PC-3 (cell line): ENCODE results near the gene PROSER3. TPM values are rescaled to one million over a fixed set of nuclear protein-coding genes. Genes with fewer than 3 reads are reported as not detected.

Experiments
- ATAC-seq: fragments of 200-7000 bp; cut with Tn5 transposase; 2 replicates; pipeline ENCODE4 v1.9.1; 2020; ENCODE audit warnings: mild to moderate bottlenecking, moderate library complexity
- BruUV-seq: library from RNA; stranded (reverse); fragments of 400-500 nt; replicated peaks from 2 replicates; lab custom pipeline; 2021; lab: Mats Ljungman, UMichigan
- CTCF ChIA-PET: fragments of 300-600 bp; sonication (Branson Sonifier 250); formaldehyde crosslinking; loops from one replicate; lab custom pipeline; 2022; ENCODE audit warnings: antibody characterized with exemption; lab: Charles Lee
- POLR2A ChIA-PET: fragments of 300-600 bp; sonication (Branson Sonifier 250); formaldehyde crosslinking; loops from one replicate; lab custom pipeline; 2022; ENCODE audit warnings: antibody characterized with exemption; ENCODE audit not compliant: unreplicated experiment; lab: Charles Lee
- DNase-seq: peaks from one replicate; pipeline ENCODE4 v3.0.0-alpha.2; 2015
- H2AFZ ChIP-seq: fragments of 300-600 bp; sonication (generic); 2 replicates; pipeline ENCODE4 v1.6.0; 2016; ENCODE audit warnings: antibody characterized with exemption, low read length
- H3F3A ChIP-seq: fragments of 300-600 bp; sonication (generic); one replicate; pipeline ENCODE4 v1.6.0; 2017; ENCODE audit warnings: antibody characterized with exemption, low read length, control low read depth, mild to moderate bottlenecking; ENCODE audit not compliant: unreplicated experiment
- H3K27ac ChIP-seq: fragments of 300-600 bp; sonication (generic); 2 replicates; pipeline ENCODE4 v1.5.1; 2016; ENCODE audit warnings: mild to moderate bottlenecking, low read length
- H3K27me3 ChIP-seq: fragments of 300-600 bp; sonication (generic); 2 replicates; pipeline ENCODE4 v1.6.1; 2016; ENCODE audit warnings: low read length, mixed read lengths
- H3K36me3 ChIP-seq: fragments of 300-600 bp; sonication (generic); 2 replicates; pipeline ENCODE4 v1.6.1; 2016; ENCODE audit warnings: low read depth, mixed run types, low read length, mixed read lengths
- H3K4me1 ChIP-seq: fragments of 300-600 bp; sonication (generic); 2 replicates; pipeline ENCODE4 v1.5.1; 2016; ENCODE audit warnings: low read length; ENCODE audit not compliant: insufficient read depth
- H3K4me2 ChIP-seq: fragments of 300-600 bp; sonication (generic); 2 replicates; pipeline ENCODE4 v1.6.0; 2016; ENCODE audit warnings: low read length
- H3K4me3 ChIP-seq: fragments of 300-600 bp; sonication (generic); 2 replicates; pipeline ENCODE4 v1.5.1; 2016; ENCODE audit warnings: mild to moderate bottlenecking, low read length, mixed read lengths
- H3K79me2 ChIP-seq: fragments of 300-600 bp; sonication (generic); 2 replicates; pipeline ENCODE4 v1.6.1; 2017; ENCODE audit warnings: low read length, mixed read lengths
- H3K9ac ChIP-seq: fragments of 300-600 bp; sonication (generic); 2 replicates; pipeline ENCODE4 v1.6.0; 2016; ENCODE audit warnings: mild to moderate bottlenecking, low read length
- H3K9me2 ChIP-seq: fragments of 300-600 bp; sonication (generic); replicated peaks from 2 replicates; pipeline ENCODE4 v1.6.1; 2016; ENCODE audit warnings: mixed run types, low read length, mixed read lengths
- H3K9me3 ChIP-seq: fragments of 300-600 bp; sonication (generic); 2 replicates; pipeline ENCODE4 v1.6.1; 2016; ENCODE audit warnings: low read length, mixed read lengths
- H4K20me1 ChIP-seq: fragments of 300-600 bp; sonication (generic); 2 replicates; pipeline ENCODE4 v1.6.1; 2016; ENCODE audit warnings: low read length, mixed read lengths
- EZH2 ChIP-seq: fragments of 300-600 bp; sonication (generic); IDR thresholded peaks from one replicate; pipeline ENCODE4 v1.6.1; 2017; ENCODE audit warnings: antibody characterized with exemption, mild to moderate bottlenecking, low read length; ENCODE audit not compliant: unreplicated experiment
- EZH2phosphoT487 ChIP-seq: fragments of 300-600 bp; sonication (generic); IDR thresholded peaks from 2 replicates; pipeline ENCODE4 v1.6.1; 2018; ENCODE audit warnings: mild to moderate bottlenecking, antibody characterized with exemption, low read length, borderline replicate concordance
- intact Hi-C: fragments of 100-400 bp; cut with micrococcal nuclease; formaldehyde crosslinking; loops from 2 replicates; pipeline ENCODE4 v1.9.0; 2023
- total RNA-seq: library from RNA; depleted of rRNA; stranded (reverse); fragments of >200 nt; gene quantifications from 2 replicates; pipeline ENCODE4 v1.2.3, GENCODE V29; 2014
- TF ChIP-seq, protein P1 (sequence below): fragments of 300-600 bp; sonication (generic); conservative IDR thresholded peaks from 2 replicates; pipeline ENCODE4 v1.5.1; 2017; ENCODE audit warnings: antibody characterized with exemption, low read depth, mild to moderate bottlenecking, low read length

PROSER3 gene
- total RNA-seq, 1 experiment from 2014 or later: 5.5 TPM

DNA sequence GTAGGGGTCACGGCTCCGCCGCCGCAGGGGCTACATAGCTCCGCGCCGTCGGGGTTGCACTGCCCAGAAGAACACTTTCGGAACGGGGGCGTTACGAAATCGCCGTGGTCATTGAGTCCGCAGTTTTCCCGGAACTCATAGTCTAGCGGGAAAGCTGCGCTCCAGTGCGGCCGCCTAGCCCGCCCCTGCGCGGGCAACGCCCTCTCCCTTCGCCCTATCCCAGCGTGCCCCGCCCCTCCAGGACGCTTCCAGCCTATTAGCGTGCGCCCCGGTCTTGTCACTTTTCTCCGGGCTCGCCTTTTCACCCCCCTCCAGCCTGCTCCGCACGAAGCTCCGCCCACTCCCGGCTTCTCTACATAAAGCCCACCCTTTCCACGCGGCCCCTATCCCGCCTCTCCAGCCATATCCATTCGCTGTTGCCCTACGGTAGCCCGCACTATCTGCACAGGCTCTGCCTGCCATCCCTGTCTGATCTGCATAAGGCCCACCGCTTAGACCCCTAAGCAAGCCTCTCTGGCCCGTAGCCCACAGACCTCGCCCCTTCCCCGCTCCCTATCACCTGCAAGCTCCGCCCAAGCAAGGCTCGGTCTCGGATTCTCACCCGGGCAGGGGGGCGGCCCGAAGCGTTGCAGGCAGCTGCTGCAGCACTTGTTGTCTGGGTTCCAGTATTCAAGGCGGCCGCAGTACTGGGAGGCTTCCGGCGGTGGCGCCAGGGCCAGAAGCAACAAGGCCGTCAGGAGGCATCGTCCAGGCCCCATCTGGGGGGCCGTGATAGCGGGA, 17.4 kb upstream of the PROSER3 start:
- Histone ChIP-seq H3K9me2 (no peaks in the 10 kb centered on the region), H2AFZ (peak overlapping the region; percentile 78), H3K36me3 (no peaks in the 10 kb centered on the region), H3K9me3 (no peaks in the 10 kb centered on the region), H3K4me3 (peak overlapping the region; percentile 70), H3K9ac (peak overlapping the region; percentile 32), H3K4me1 (peaks cover 9% of the 10 kb centered on the region), H4K20me1 (no peaks in the 10 kb centered on the region), H3K4me2 (peak overlapping the region; percentile 94), H3F3A (no peaks in the 10 kb centered on the region), H3K79me2 (peaks cover under 1% of the 10 kb centered on the region), H3K27me3 (no peaks in the 10 kb centered on the region), H3K27ac (no peak overlapping the region)
- ATAC-seq: peak; percentile 83
- CTCF ChIA-PET: no interaction called here
- TF ChIP-seq EZH2phosphoT487: no peak
- TF ChIP-seq, protein P1, sequence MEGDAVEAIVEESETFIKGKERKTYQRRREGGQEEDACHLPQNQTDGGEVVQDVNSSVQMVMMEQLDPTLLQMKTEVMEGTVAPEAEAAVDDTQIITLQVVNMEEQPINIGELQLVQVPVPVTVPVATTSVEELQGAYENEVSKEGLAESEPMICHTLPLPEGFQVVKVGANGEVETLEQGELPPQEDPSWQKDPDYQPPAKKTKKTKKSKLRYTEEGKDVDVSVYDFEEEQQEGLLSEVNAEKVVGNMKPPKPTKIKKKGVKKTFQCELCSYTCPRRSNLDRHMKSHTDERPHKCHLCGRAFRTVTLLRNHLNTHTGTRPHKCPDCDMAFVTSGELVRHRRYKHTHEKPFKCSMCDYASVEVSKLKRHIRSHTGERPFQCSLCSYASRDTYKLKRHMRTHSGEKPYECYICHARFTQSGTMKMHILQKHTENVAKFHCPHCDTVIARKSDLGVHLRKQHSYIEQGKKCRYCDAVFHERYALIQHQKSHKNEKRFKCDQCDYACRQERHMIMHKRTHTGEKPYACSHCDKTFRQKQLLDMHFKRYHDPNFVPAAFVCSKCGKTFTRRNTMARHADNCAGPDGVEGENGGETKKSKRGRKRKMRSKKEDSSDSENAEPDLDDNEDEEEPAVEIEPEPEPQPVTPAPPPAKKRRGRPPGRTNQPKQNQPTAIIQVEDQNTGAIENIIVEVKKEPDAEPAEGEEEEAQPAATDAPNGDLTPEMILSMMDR: 0 out of 2 replicates have a peak, but pooled peaks have one; percentile 21
- BruUV-seq: no TSS peak
- peak; percentile 91 for DNase-seq
- intact Hi-C loops: loop anchor here (2.0 kb wide), 1 partner anchor 34 kb away; the partner anchor contains the start of gene ARHGAP33
- POLR2A ChIA-PET: interaction anchor here (0.6 kb wide), 3 partner anchors 35 to 396 kb away, joined by 3 to 4 read pairs (median 3); no protein-coding TSS in a partner anchor

DNA sequence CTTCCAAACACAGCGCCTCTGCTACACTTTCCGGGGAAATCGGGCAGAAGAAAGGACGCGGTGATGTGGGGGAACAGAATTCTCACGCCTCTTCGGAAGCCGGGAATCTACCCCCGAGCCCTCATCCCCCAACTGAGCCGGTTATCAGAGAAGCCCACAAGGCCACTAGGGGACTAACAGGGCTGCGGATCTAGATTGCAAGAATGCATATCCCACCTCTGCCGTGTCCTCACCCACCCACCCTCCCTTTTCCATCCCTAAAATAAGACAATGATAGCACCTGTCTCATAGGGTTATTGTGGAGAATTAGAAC, 16.8 kb upstream of the PROSER3 start:
- Histone ChIP-seq H3K4me3 (peak overlapping the region; percentile 70), H3K9me3 (no peaks in the 10 kb centered on the region), H3K27me3 (no peaks in the 10 kb centered on the region), H3K9me2 (no peaks in the 10 kb centered on the region), H3K9ac (peak overlapping the region; percentile 28; the same call in 1 of the 2 replicates), H4K20me1 (no peaks in the 10 kb centered on the region), H3K4me2 (peak overlapping the region; percentile 94), H3F3A (no peaks in the 10 kb centered on the region), H3K27ac (no peak overlapping the region), H3K36me3 (no peaks in the 10 kb centered on the region), H3K4me1 (peaks cover 11% of the 10 kb centered on the region), H2AFZ (peak overlapping the region; percentile 77), H3K79me2 (peaks cover 6% of the 10 kb centered on the region)
- ChIA-PET CTCF (no interaction called here), POLR2A (no interaction called here)
- intact Hi-C loops: loop anchor here (2.0 kb wide), 1 partner anchor 34 kb away; the partner anchor contains the start of gene ARHGAP33
- TF ChIP-seq, protein P1: no peak
- TF ChIP-seq EZH2 (no peak), EZH2phosphoT487 (no peak)
- ATAC-seq: no peak
- no peak for DNase-seq
- BruUV-seq: no TSS peak

DNA sequence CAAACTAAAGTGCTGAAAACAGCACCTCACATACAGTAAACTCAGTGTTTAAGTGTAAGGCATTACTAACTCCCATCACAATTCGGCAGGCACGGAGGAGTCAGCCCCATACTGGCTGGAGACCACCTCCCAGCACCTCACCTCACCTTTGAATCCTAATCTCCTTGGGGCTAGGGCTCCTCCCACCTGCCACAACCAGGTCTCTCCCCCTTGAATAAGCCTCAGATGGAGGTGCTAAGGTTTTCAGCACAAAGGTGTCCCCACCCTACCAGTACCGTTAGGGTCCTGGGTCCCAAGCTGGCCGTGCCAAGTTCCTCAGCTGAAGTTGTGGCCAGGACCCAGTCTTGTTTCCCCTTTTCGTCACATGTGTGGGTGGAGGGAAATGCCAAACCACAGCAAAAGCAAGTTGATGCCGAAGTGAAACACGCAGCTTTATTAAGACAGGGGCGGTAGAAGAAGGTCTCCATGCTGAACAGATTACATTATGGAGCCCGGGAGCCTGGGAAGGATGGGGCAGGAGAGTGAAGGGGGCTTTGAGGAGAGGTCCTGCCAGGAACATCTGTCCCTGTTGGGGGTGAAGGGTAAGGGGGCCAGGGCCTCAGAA, 15.8 kb upstream of the PROSER3 start, which contains the start of gene IGFLR1:
Gene IGFLR1 (minus strand): TSS at position 332 of the 604 bp plus-strand sequence. CDS start 1,272 bp downstream, outside the sequence.
- Histone ChIP-seq H3K9me3 (no peaks in the 10 kb centered on the region), H3K36me3 (no peaks in the 10 kb centered on the region), H3K27ac (no peak within 1 kb of the TSS), H3K9ac (no peak within 1 kb of the TSS), H4K20me1 (no peaks in the 10 kb centered on the region), H3K4me3 (no peak within 1 kb of the TSS), H3K4me1 (peaks cover 18% of the 10 kb centered on the region), H3K27me3 (no peaks in the 10 kb centered on the region), H3K79me2 (peaks cover 14% of the 10 kb centered on the region), H3F3A (no peaks in the 10 kb centered on the region), H3K4me2 (no peak within 1 kb of the TSS), H2AFZ (no peak within 1 kb of the TSS), H3K9me2 (no peaks in the 10 kb centered on the region)
- no peak for DNase-seq
- no TSS peak for BruUV-seq
- TF ChIP-seq EZH2 (no peak), EZH2phosphoT487 (no peak)
- TF ChIP-seq, protein P1: no peak
- POLR2A ChIA-PET: no interaction called here
- CTCF ChIA-PET: no interaction called here
- intact Hi-C loops: no loop called here
- no peak for ATAC-seq
